B cell (primary cell): Measurements from ENCODE around the gene SLC30A1. TPM values are rescaled to one million over a fixed set of nuclear protein-coding genes. Genes with fewer than 3 reads are reported as not detected.
"Not testable (repeated sequence)": the region's sequence is repeated elsewhere in the genome, so short reads cannot be mapped to it uniquely, and the experiment has no call there.

Experiments used
- ATAC-seq: fragments of 200-7000 bp; cut with Tn5 transposase; one replicate; pipeline ENCODE4 v1.10.0; 2021; ENCODE audit warnings: low read depth, mild to moderate bottlenecking, moderate number of reproducible peaks, moderate library complexity
- CTCF ChIA-PET: fragments of 350-600 bp; sonication (Branson Sonifier 250); formaldehyde crosslinking; loops from one replicate; lab custom pipeline; 2021; ENCODE audit warnings: antibody characterized with exemption, inconsistent platforms; lab: Charles Lee
- POLR2A ChIA-PET: fragments of 350-600 bp; sonication (Branson Sonifier 250); formaldehyde crosslinking; loops from one replicate; lab custom pipeline; 2021; ENCODE audit warnings: antibody characterized with exemption; lab: Charles Lee
- DNase-seq: peaks from one replicate; pipeline ENCODE4 v3.0.0; 2013
- H2AFZ ChIP-seq: 2 replicates; pipeline ENCODE4 v1.6.1; 2012; ENCODE audit warnings: mild to moderate bottlenecking, low read depth, low read length; ENCODE audit not compliant: insufficient read depth, poor library complexity, severe bottlenecking
- H3K27ac ChIP-seq, 2 donors: 1 replicate in 1 of 2; 2 replicates in 1 of 2; pipeline ENCODE4 v1.5.1; 2012 to 2013; ENCODE audit warnings: low read length in 2 of 2, mild to moderate bottlenecking in 2 of 2, moderate library complexity in 1 of 2
- H3K27me3 ChIP-seq, 4 experiments: fragments of 200-600 bp in 1 of 4; sonication (generic) in 1 of 4; replicated peaks in 1 of 4; 1 replicate in 2 of 4; 2 replicates in 2 of 4; pipeline versions ENCODE4 v1.6.1 to v1.7.0; 2013 to 2016; ENCODE audit warnings: low read length in 3 of 4, mild to moderate bottlenecking in 2 of 4, mixed read lengths in 1 of 4, moderate library complexity in 1 of 4; ENCODE audit not compliant: insufficient read depth in 4 of 4, control insufficient read depth in 3 of 4; ENCODE audit errors: control extremely low read depth in 1 of 4
- H3K36me3 ChIP-seq, 2 experiments: replicated peaks in 1 of 2; 1 replicate in 1 of 2; 2 replicates in 1 of 2; pipeline versions ENCODE4 v1.6.1 to v1.7.1; 2013; ENCODE audit warnings: low read length in 1 of 2; ENCODE audit not compliant: insufficient read depth in 2 of 2, control insufficient read depth in 1 of 2; ENCODE audit errors: control extremely low read depth in 1 of 2, extremely low read depth in 1 of 2
- H3K4me1 ChIP-seq, 2 donors: fragments of 200-600 bp in 1 of 2; sonication (generic) in 1 of 2; 1 replicate in 1 of 2; 2 replicates in 1 of 2; pipeline versions ENCODE4 v1.5.1 to v1.6.1; 2013 to 2017; ENCODE audit warnings: low read length in 2 of 2; ENCODE audit not compliant: control insufficient read depth in 2 of 2, insufficient read depth in 2 of 2
- H3K4me2 ChIP-seq: replicated peaks from 2 replicates; pipeline ENCODE3; 2012; ENCODE audit warnings: mild to moderate bottlenecking, low read depth, low read length; ENCODE audit not compliant: poor library complexity, severe bottlenecking
- H3K4me3 ChIP-seq, 5 experiments: fragments of 200-600 bp in 1 of 5; sonication (generic) in 1 of 5; 1 replicate in 3 of 5; 2 replicates in 2 of 5; pipeline versions ENCODE4 v1.5.1 to v1.7.0; 2011 to 2016; ENCODE audit warnings: low read length in 4 of 5, mild to moderate bottlenecking in 4 of 5, low read depth in 2 of 5, control low read depth in 1 of 5, moderate library complexity in 1 of 5; ENCODE audit not compliant: insufficient read depth in 1 of 5; ENCODE audit errors: control extremely low read depth in 1 of 5, extremely low read depth in 1 of 5
- H3K79me2 ChIP-seq: fragments of 200-600 bp; sonication (generic); one replicate; pipeline ENCODE4 v1.6.0; 2016; ENCODE audit warnings: low read length; ENCODE audit not compliant: control insufficient read depth, insufficient read depth
- H3K9ac ChIP-seq: fragments of 200-600 bp; sonication (generic); 2 replicates; pipeline ENCODE4 v1.6.1; 2017; ENCODE audit warnings: mild to moderate bottlenecking, low read length, moderate library complexity
- H3K9me3 ChIP-seq, 3 donors: one replicate each; pipeline versions ENCODE4 v1.6.1 to v1.7.1; 2013; ENCODE audit warnings: low read length in 2 of 3; ENCODE audit not compliant: control insufficient read depth in 2 of 3, insufficient read depth in 1 of 3; ENCODE audit errors: control extremely low read depth in 1 of 3
- H4K20me1 ChIP-seq: 2 replicates; pipeline ENCODE4 v1.6.0; 2012; ENCODE audit warnings: mild to moderate bottlenecking, low read length; ENCODE audit not compliant: insufficient read depth, control insufficient read depth, poor library complexity, severe bottlenecking
- H3K27ac Mint-ChIP-seq: one replicate; pipeline ENCODE4 v1.8.0; 2021; ENCODE audit warnings: mixed read lengths
- H3K27me3 Mint-ChIP-seq: one replicate; pipeline ENCODE4 v1.8.0; 2021; ENCODE audit warnings: mixed read lengths
- H3K4me1 Mint-ChIP-seq: one replicate; pipeline ENCODE4 v1.8.0; 2021; ENCODE audit warnings: mixed read lengths
- H3K4me3 Mint-ChIP-seq: one replicate; pipeline ENCODE4 v1.8.0; 2021; ENCODE audit warnings: mixed read lengths
- H3K9me3 Mint-ChIP-seq: one replicate; pipeline ENCODE4 v1.8.0; 2022; ENCODE audit warnings: mixed read lengths; ENCODE audit not compliant: insufficient read depth
- EZH2 ChIP-seq: IDR thresholded peaks from 2 replicates; pipeline ENCODE4 v1.6.1; 2012; ENCODE audit warnings: borderline replicate concordance, low read depth, mild to moderate bottlenecking, moderate library complexity, low read length; ENCODE audit not compliant: insufficient read depth, poor library complexity, severe bottlenecking
- WGBS: methylation state at CpG from one replicate; pipeline ENCODE4 v1.1.5; 2013; ENCODE audit warnings: missing lambda C conversion rate; ENCODE audit not compliant: insufficient coverage; 5-methylcytosine and 5-hydroxymethylcytosine counted together
- intact Hi-C: fragments of 100-400 bp; cut with micrococcal nuclease; formaldehyde crosslinking; loops from one replicate; pipeline ENCODE4 v1.10.0; 2022
- polyA plus RNA-seq: library from polyadenylated mRNA; depleted of rRNA; stranded (reverse); fragments of >200 nt; gene quantifications from 2 replicates; pipeline ENCODE4 v1.2.3, GENCODE V29; 2012
- total RNA-seq, 2 donors: library from RNA; stranded (reverse); fragments of 120-200 nt in 1 of 2; gene quantifications; 1 replicate in 1 of 2; 2 replicates in 1 of 2; pipeline versions ENCODE4 v1.2.3 to v1.2.4, GENCODE V29; 2013 to 2022
- TF ChIP-seq, protein P1 (sequence below): fragments of 200-600 bp; IDR thresholded peaks from one replicate; pipeline ENCODE4 v1.8.0; 2022; ENCODE audit warnings: antibody characterized with exemption, mild to moderate bottlenecking

The SLC30A1 gene
- total and polyA plus RNA-seq, 2 donors (not counting 1 experiment from before 2014, with no cell fraction given), result 1.7 to 12.2 TPM

DNA sequence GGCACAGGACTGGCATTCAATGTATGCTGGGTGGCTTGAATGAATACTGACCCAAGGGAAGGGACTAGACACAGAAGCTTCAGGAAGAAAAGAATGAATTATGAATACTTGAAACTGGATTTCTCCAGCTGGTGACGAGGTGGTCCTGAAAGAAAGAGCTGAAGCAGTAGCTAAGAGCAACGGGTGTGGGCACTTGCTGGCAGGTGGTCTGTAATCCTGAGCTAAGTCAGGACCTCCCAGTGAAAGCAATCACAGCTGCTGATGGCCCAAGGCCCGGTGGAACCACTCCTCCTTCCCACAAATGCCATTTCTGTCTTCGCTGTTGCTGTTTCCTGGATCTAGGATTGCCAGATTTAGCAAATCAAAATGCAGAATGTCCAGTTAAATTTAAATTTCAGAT is 49.5 kb upstream of the SLC30A1 start:
- CTCF ChIA-PET, result interaction anchor here (1.1 kb wide), 1 partner anchor 27 kb away, joined by 3 read pairs; no protein-coding TSS in a partner anchor
- H3K27ac ChIP-seq, result no peak overlapping the region
- H3K4me3 ChIP-seq, result no peak overlapping the region
- no peak for ATAC-seq
- peaks cover 0 to 6% (median 2%) of the 10 kb centered on the region in 4 experiments for H3K27me3 ChIP-seq
- no peaks in the 10 kb centered on the region for H3K36me3 ChIP-seq
- Mint-ChIP-seq H3K27me3 (peaks cover 22% of the 10 kb centered on the region), H3K27ac (no peak overlapping the region), H3K9me3 (no peaks in the 10 kb centered on the region), H3K4me3 (no peak overlapping the region), H3K4me1 (no peaks in the 10 kb centered on the region)
- H3K9ac ChIP-seq, result no peak overlapping the region
- intact Hi-C loops, result no loop called here
- no peak for TF ChIP-seq EZH2
- TF ChIP-seq, protein P1, sequence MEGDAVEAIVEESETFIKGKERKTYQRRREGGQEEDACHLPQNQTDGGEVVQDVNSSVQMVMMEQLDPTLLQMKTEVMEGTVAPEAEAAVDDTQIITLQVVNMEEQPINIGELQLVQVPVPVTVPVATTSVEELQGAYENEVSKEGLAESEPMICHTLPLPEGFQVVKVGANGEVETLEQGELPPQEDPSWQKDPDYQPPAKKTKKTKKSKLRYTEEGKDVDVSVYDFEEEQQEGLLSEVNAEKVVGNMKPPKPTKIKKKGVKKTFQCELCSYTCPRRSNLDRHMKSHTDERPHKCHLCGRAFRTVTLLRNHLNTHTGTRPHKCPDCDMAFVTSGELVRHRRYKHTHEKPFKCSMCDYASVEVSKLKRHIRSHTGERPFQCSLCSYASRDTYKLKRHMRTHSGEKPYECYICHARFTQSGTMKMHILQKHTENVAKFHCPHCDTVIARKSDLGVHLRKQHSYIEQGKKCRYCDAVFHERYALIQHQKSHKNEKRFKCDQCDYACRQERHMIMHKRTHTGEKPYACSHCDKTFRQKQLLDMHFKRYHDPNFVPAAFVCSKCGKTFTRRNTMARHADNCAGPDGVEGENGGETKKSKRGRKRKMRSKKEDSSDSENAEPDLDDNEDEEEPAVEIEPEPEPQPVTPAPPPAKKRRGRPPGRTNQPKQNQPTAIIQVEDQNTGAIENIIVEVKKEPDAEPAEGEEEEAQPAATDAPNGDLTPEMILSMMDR, result no peak
- WGBS, result 79% methylated on average over 2 of the region's 4 CpGs
- POLR2A ChIA-PET, result no interaction called here
- no peak for DNase-seq
- no peaks in the 10 kb centered on the region for H4K20me1 ChIP-seq
- H3K79me2 ChIP-seq, result no peaks in the 10 kb centered on the region
- H3K9me3 ChIP-seq, result no peaks in the 10 kb centered on the region
- no peak overlapping the region for H2AFZ ChIP-seq
- H3K4me2 ChIP-seq, result no peak overlapping the region
- no peaks in the 10 kb centered on the region for H3K4me1 ChIP-seq

DNA sequence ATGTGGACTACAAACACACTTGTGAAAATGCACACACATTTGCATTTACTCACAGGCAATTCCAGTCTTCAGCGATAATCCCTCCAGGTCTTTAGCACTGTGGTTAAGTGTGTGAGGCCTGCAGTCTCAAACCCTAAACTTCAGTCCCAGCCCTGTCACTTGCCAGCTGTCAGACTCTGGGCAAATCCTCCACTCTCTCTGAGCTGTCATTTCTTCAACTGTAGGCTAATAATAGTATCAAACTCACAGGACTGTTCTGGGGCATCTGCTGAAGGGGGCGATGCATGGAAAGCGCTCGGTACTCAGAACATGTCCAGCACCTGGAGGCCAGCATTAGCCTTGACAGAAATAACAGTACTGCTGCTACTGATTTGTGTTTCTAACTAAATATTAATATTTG is 48.3 kb upstream of the SLC30A1 start:
- Histone ChIP-seq H3K9ac (no peak overlapping the region), H3K4me3 (no peak overlapping the region), H3K9me3 (no peaks in the 10 kb centered on the region), H3K4me2 (no peak overlapping the region), H2AFZ (no peak overlapping the region), H3K36me3 (no peaks in the 10 kb centered on the region), H3K27ac (no peak overlapping the region), H3K27me3 (peaks cover 0 to 6% (median 2%) of the 10 kb centered on the region in 4 experiments), H4K20me1 (no peaks in the 10 kb centered on the region), H3K4me1 (no peaks in the 10 kb centered on the region), H3K79me2 (no peaks in the 10 kb centered on the region)
- Mint-ChIP-seq H3K9me3 (no peaks in the 10 kb centered on the region), H3K4me1 (no peaks in the 10 kb centered on the region), H3K27ac (no peak overlapping the region), H3K4me3 (no peak overlapping the region), H3K27me3 (peaks cover 18% of the 10 kb centered on the region)
- TF ChIP-seq EZH2, result no peak
- TF ChIP-seq, protein P1, result no peak
- intact Hi-C loops, result no loop called here
- no peak for ATAC-seq
- ChIA-PET CTCF (no interaction called here), POLR2A (no interaction called here)
- no CpG with 5 or more reads among the region's 4 CpGs for WGBS
- no peak for DNase-seq

DNA sequence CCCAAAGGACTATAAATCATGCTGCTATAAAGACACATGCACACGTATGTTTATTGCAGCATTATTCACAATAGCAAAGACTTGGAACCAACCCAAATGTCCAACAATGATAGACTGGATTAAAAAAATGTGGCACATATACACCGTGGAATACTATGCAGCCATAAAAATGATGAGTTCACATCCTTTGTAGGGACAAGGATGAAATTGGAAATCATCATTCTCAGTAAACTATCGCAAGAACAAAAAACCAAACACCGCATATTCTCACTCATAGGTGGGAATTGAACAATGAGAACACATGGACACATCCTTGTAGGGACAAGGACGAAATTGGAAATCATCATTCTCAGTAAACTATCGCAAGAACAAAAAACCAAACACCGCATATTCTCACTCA is 46.9 kb upstream of the SLC30A1 start:
- H3K4me1 ChIP-seq, H3K4me3 ChIP-seq, H3K27ac ChIP-seq, H3K9ac ChIP-seq, DNase-seq, H3K27ac Mint-ChIP-seq, H3K79me2 ChIP-seq, H4K20me1 ChIP-seq, H3K4me1 Mint-ChIP-seq, H3K9me3 ChIP-seq, H3K27me3 ChIP-seq, H3K4me3 Mint-ChIP-seq, H2AFZ ChIP-seq, H3K9me3 Mint-ChIP-seq, POLR2A ChIA-PET, CTCF ChIA-PET, H3K4me2 ChIP-seq, ATAC-seq, H3K36me3 ChIP-seq: not testable (repeated sequence)
- intact Hi-C loops, result loop anchor here (1.0 kb wide), 1 partner anchor 49 kb away; no protein-coding TSS in a partner anchor
- H3K27me3 Mint-ChIP-seq, result peaks cover 14% of the 10 kb centered on the region
- no CpG with 5 or more reads among the region's 7 CpGs for WGBS
